A673 (cell line): ENCODE data around the gene TNS1. TPM values are rescaled to one million over a fixed set of nuclear protein-coding genes. Genes with fewer than 3 reads are reported as not detected.

Experiments
- BruUV-seq: library from RNA; stranded (reverse); fragments of 400-500 nt; replicated peaks from 2 replicates; lab custom pipeline; 2021; lab: Mats Ljungman, UMichigan
- CTCF ChIA-PET: fragments of 300-600 bp; sonication (Branson Sonifier 250); formaldehyde crosslinking; loops from one replicate; lab custom pipeline; 2022; ENCODE audit warnings: antibody characterized with exemption; lab: Charles Lee
- POLR2A ChIA-PET: fragments of 300-600 bp; sonication (Branson Sonifier 250); formaldehyde crosslinking; loops from one replicate; lab custom pipeline; 2022; ENCODE audit warnings: antibody characterized with exemption; ENCODE audit not compliant: low non-redundant PET; lab: Charles Lee
- DNase-seq: peaks from one replicate; pipeline ENCODE4 v3.0.0-alpha.2; 2015; ENCODE audit warnings: low spot score
- H3K27ac ChIP-seq: fragments of 200-600 bp; sonication (generic); 2 replicates; pipeline ENCODE4 v1.5.1; 2016; ENCODE audit warnings: mixed run types, low read depth, mild to moderate bottlenecking, mixed read lengths, antibody characterized with exemption, low read length; ENCODE audit not compliant: poor library complexity, severe bottlenecking
- H3K27me3 ChIP-seq: fragments of 200-600 bp; sonication (generic); replicated peaks from 2 replicates; pipeline ENCODE4 v1.6.1; 2017; ENCODE audit warnings: mixed run types, low read depth, mild to moderate bottlenecking, mixed read lengths, antibody characterized with exemption, low read length; ENCODE audit not compliant: insufficient read depth, poor library complexity
- H3K36me3 ChIP-seq: fragments of 200-600 bp; sonication (generic); 2 replicates; pipeline ENCODE4 v1.6.1; 2016; ENCODE audit warnings: mixed run types, mild to moderate bottlenecking, mixed read lengths, antibody characterized with exemption, low read length; ENCODE audit not compliant: insufficient read depth, poor library complexity, severe bottlenecking
- H3K4me1 ChIP-seq: fragments of 200-600 bp; sonication (generic); 2 replicates; pipeline ENCODE4 v1.6.1; 2017; ENCODE audit warnings: mixed run types, mild to moderate bottlenecking, mixed read lengths, antibody characterized with exemption, low read length; ENCODE audit not compliant: insufficient read depth, poor library complexity, severe bottlenecking
- H3K4me3 ChIP-seq: fragments of 200-600 bp; sonication (generic); 2 replicates; pipeline ENCODE4 v1.5.1; 2016; ENCODE audit warnings: low read depth, mixed run types, mild to moderate bottlenecking, mixed read lengths, low read length; ENCODE audit not compliant: poor library complexity, severe bottlenecking
- H3K9me3 ChIP-seq: fragments of 200-600 bp; sonication (generic); 2 replicates; pipeline ENCODE4 v1.6.1; 2016; ENCODE audit warnings: mixed run types, low read depth, mild to moderate bottlenecking, mixed read lengths, antibody characterized with exemption, low read length; ENCODE audit not compliant: poor library complexity, severe bottlenecking
- EZH2 ChIP-seq: fragments of 200-600 bp; sonication (generic); IDR thresholded peaks from 2 replicates; pipeline ENCODE4 v1.6.1; 2017; ENCODE audit warnings: borderline replicate concordance, low read depth, mild to moderate bottlenecking, mixed read lengths, antibody characterized with exemption, low read length; ENCODE audit not compliant: poor library complexity, severe bottlenecking
- intact Hi-C: fragments of 100-400 bp; cut with micrococcal nuclease; formaldehyde crosslinking; loops from one replicate; pipeline ENCODE4 v1.10.0; 2022; ENCODE audit not compliant: unreplicated experiment
- total RNA-seq: library from RNA; stranded (reverse); gene quantifications from 2 replicates; pipeline ENCODE4 v1.2.3, GENCODE V29; 2021
- TF ChIP-seq, protein P1 (sequence below): fragments of 300-800, 200-600 bp; sonication (generic); conservative IDR thresholded peaks from 2 replicates; pipeline ENCODE4 v1.5.1; 2017; ENCODE audit warnings: low read depth, mild to moderate bottlenecking, antibody characterized with exemption, low read length, moderate library complexity, mixed read lengths

The TNS1 gene
- total RNA-seq, 1 experiment from 2014 or later: 99.6 TPM

DNA sequence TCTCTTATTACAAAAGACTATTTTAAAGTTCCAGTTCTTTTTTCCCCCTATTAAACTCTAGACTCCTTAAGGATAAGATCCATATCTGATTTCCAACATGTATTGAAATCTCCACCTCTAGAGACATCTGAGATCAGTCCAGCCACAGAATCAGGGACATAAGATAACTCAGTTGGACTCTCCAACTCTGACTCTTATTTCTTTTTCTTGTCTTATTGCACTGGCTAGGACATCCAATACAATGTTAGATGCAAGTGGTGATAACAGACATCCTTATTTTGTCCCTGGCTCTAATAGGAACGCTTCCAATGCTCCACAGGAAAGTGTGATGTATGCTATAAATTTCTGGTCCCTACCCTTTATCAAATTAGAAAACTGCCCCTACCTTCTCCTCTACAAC, 158.1 kb downstream of the TNS1 start:
- POLR2A ChIA-PET: no interaction called here
- no peaks in the 10 kb centered on the region for H3K9me3 ChIP-seq
- no peak overlapping the region for H3K4me3 ChIP-seq

DNA sequence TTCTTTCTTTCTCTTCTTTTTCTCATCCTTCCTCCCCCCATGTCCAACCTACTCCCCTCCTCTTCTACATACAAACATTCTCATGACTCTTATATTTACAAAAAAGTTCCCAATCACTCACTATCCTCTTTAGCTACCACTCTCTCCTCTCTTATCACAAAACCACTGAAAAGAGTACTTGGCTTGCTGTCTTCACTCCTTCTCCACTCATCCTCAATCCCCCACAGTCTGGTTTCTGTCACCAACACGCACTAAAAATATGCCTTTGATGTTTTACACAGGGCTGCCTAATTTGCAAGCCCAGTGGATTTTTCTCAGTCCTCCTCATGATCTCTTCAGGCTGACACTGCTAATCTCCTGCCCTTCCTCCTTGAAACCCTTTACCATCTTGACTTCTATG, 159.5 kb downstream of the TNS1 start:
- ChIA-PET POLR2A (no interaction called here), CTCF (no interaction called here)
- H3K27ac ChIP-seq: no peak overlapping the region
- no peaks in the 10 kb centered on the region for H3K4me1 ChIP-seq
- H3K4me3 ChIP-seq: no peak overlapping the region
- H3K9me3 ChIP-seq: no peaks in the 10 kb centered on the region
- TF ChIP-seq, protein P1, sequence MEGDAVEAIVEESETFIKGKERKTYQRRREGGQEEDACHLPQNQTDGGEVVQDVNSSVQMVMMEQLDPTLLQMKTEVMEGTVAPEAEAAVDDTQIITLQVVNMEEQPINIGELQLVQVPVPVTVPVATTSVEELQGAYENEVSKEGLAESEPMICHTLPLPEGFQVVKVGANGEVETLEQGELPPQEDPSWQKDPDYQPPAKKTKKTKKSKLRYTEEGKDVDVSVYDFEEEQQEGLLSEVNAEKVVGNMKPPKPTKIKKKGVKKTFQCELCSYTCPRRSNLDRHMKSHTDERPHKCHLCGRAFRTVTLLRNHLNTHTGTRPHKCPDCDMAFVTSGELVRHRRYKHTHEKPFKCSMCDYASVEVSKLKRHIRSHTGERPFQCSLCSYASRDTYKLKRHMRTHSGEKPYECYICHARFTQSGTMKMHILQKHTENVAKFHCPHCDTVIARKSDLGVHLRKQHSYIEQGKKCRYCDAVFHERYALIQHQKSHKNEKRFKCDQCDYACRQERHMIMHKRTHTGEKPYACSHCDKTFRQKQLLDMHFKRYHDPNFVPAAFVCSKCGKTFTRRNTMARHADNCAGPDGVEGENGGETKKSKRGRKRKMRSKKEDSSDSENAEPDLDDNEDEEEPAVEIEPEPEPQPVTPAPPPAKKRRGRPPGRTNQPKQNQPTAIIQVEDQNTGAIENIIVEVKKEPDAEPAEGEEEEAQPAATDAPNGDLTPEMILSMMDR: no peak
- TF ChIP-seq EZH2: no peak
- no TSS peak for BruUV-seq
- no peaks in the 10 kb centered on the region for H3K27me3 ChIP-seq
- intact Hi-C loops: no loop called here
- DNase-seq: no peak
- peaks cover 22% of the 10 kb centered on the region for H3K36me3 ChIP-seq

More for the DNA sequence above, 158.1 kb downstream of the TNS1 start:
- peaks cover 22% of the 10 kb centered on the region for H3K36me3 ChIP-seq
- no peak for DNase-seq
- CTCF ChIA-PET: interaction anchor here (0.6 kb wide), 1 partner anchor 1846 kb away, joined by 3 read pairs; no protein-coding TSS in a partner anchor
- no TSS peak for BruUV-seq
- no peaks in the 10 kb centered on the region for H3K27me3 ChIP-seq
- intact Hi-C loops: no loop called here
- H3K27ac ChIP-seq: no peak overlapping the region
- TF ChIP-seq, protein P1: no peak
- no peak for TF ChIP-seq EZH2
- H3K4me1 ChIP-seq: no peaks in the 10 kb centered on the region

DNA sequence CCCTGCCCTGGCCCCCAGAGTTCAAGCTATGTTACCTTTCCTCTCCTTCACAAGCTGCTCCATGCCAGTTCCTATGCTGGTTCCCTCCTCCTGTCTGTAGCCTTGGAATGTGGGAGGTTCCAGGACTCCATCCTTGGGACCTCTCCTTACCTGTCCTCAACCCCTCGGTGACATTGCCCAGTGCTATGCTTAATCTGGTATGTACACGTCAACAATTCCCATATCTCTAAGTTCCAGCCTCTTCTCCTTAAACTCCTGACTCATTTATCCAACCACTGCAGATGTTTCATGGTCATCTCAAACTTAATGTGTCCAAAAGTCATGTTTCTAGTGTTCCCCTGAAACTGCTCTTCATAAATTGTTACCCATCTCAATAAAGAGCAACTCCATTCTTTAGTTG, 160.8 kb downstream of the TNS1 start:
- peaks cover 10% of the 10 kb centered on the region for H3K36me3 ChIP-seq
- POLR2A ChIA-PET: no interaction called here
- BruUV-seq: no TSS peak
- H3K27me3 ChIP-seq: no peaks in the 10 kb centered on the region
- intact Hi-C loops: no loop called here
- no peak overlapping the region for H3K4me3 ChIP-seq
- DNase-seq: no peak
- no peak for TF ChIP-seq EZH2
- TF ChIP-seq, protein P1: no peak
- no peaks in the 10 kb centered on the region for H3K4me1 ChIP-seq
- CTCF ChIA-PET: no interaction called here
- no peak overlapping the region for H3K27ac ChIP-seq
- H3K9me3 ChIP-seq: no peaks in the 10 kb centered on the region
